ENCODE data around the gene IPO13. TPM values are rescaled to one million over a fixed set of nuclear protein-coding genes. Genes with fewer than 3 reads are reported as not detected.
A peak's percentile ranks its signal among the peaks of the same experiment; 100 is the strongest.

Gene IPO13
- total RNA-seq, 2 experiments from 2014 or later: 6.3 to 7.4 TPM

DNA sequence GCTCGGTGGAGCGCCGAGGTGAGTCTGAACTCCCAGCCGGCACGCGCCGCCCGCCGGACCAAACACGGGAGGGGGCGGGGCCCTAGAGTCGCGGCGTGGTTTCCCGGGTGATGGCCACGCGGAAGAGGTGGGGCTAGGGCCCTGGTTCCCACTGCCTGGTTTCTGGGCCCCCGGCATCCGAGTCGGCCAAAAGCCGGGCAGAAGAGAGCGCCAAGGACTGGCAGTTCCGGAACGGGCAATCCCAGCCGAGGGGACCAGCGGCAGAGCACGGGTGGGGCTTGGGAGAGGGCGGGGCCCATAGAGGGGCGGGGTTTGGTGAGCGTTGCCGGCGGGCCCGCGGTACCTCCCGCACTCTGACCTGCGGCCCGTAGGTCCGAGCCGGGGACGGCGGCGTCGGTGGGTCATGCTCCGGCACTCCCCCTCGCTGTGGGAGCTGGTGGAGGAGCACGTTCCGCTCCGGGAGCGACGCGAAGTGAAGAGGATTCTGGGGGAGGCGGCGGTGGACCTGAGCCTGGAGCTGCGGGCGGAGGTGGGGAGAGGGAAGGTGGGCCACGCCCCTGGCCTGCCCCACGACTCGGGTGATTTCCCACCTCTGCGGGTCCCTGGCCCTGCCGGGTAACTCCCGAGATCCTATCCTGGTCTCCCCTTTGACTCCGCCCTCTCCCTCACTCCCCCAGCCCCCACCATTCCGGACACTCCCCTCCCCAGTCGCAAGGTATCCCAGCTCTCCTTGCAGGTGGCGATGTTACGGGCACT is 44.9 kb downstream of the IPO13 start, which contains the start of gene CCDC24:
Gene CCDC24, plus strand, starts transcription at position 124 of the 756 bp plus-strand sequence. Its CDS starts 280 bp downstream, at position 404.
- Histone ChIP-seq H3K4me1 (ENCODE audit: insufficient read depth, low read length) (peaks cover 19% of the 10 kb centered on the region), H3K27me3 (ENCODE audit: control insufficient read depth in 1 of 2, insufficient read depth in 2 of 2, low read length in 2 of 2) (no peaks in the 10 kb centered on the region), H3K9me3 (ENCODE audit: control insufficient read depth in 1 of 2, insufficient read depth in 1 of 2, low read length in 2 of 2) (no peaks in the 10 kb centered on the region), H3K36me3 (ENCODE audit: insufficient read depth, low read length) (no peaks in the 10 kb centered on the region), H3K27ac (ENCODE audit: low read depth in 1 of 2, low read length in 2 of 2) (no peak within 1 kb of the TSS), H3K4me3 (ENCODE audit: low read length) (peak within 1 kb of the TSS; percentile 78)
- Mint-ChIP-seq H3K9me3 (no peaks in the 10 kb centered on the region), H3K27me3 (no peaks in the 10 kb centered on the region), H3K4me3 (peak within 1 kb of the TSS; percentile 95), H3K4me1 (ENCODE audit: low read depth) (peaks cover 16% of the 10 kb centered on the region), H3K36me3 (ENCODE audit: low read depth) (no peaks in the 10 kb centered on the region), H3K27ac (peak within 1 kb of the TSS; percentile 62)
- TF ChIP-seq, protein P1, sequence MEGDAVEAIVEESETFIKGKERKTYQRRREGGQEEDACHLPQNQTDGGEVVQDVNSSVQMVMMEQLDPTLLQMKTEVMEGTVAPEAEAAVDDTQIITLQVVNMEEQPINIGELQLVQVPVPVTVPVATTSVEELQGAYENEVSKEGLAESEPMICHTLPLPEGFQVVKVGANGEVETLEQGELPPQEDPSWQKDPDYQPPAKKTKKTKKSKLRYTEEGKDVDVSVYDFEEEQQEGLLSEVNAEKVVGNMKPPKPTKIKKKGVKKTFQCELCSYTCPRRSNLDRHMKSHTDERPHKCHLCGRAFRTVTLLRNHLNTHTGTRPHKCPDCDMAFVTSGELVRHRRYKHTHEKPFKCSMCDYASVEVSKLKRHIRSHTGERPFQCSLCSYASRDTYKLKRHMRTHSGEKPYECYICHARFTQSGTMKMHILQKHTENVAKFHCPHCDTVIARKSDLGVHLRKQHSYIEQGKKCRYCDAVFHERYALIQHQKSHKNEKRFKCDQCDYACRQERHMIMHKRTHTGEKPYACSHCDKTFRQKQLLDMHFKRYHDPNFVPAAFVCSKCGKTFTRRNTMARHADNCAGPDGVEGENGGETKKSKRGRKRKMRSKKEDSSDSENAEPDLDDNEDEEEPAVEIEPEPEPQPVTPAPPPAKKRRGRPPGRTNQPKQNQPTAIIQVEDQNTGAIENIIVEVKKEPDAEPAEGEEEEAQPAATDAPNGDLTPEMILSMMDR (IDR thresholded peaks at IDR 0.05): no peak
- intact Hi-C loops (cut with DNase I, micrococcal nuclease): loop anchor here (1.0 to 5.0 kb wide), 4 partner anchors 16 to 45 kb away; partner anchors contain the start of genes IPO13 (in 1 of the 2) and SLC6A9 (in 1 of the 2)
- ChIA-PET POLR2A (interaction anchor here (0.6 to 0.9 kb wide), 3 partner anchors 16 to 1365 kb away, joined by 3 to 4 read pairs (median 4); partner anchors contain the start of gene ATP6V0B), CTCF (interaction anchor here (1.2 to 2.9 kb wide), 3 partner anchors 16 to 57 kb away, joined by 3 to 10 read pairs (median 4); partner anchors contain the start of gene ATP6V0B)
- ATAC-seq (ENCODE audit: poor library complexity) (peak; percentile 82), DNase-seq (peak; percentile 39 to 87 (median 67))

GRCh38 chr1:43992232-43992995 is 45.7 kb downstream of the IPO13 start:
- DNase-seq (no peak), ATAC-seq (ENCODE audit: poor library complexity) (no peak)
- CTCF ChIA-PET: interaction anchor here (1.3 to 2.9 kb wide), 3 partner anchors 17 to 58 kb away, joined by 4 to 10 read pairs (median 5); partner anchors contain the start of gene ATP6V0B
- Histone ChIP-seq H3K27ac (ENCODE audit: low read depth in 1 of 2, low read length in 2 of 2) (no peak overlapping the region), H3K4me3 (ENCODE audit: low read length) (peak overlapping the region; percentile 78), H3K4me1 (ENCODE audit: insufficient read depth, low read length) (peaks cover 19% of the 10 kb centered on the region), H3K27me3 (ENCODE audit: control insufficient read depth in 1 of 2, insufficient read depth in 2 of 2, low read length in 2 of 2) (no peaks in the 10 kb centered on the region), H3K9me3 (ENCODE audit: control insufficient read depth in 1 of 2, insufficient read depth in 1 of 2, low read length in 2 of 2) (no peaks in the 10 kb centered on the region), H3K36me3 (ENCODE audit: insufficient read depth, low read length) (no peaks in the 10 kb centered on the region)
- TF ChIP-seq, protein P1 (IDR thresholded peaks at IDR 0.05): no peak
- no peak overlapping the region for H3K27ac Mint-ChIP-seq
- intact Hi-C loops (cut with DNase I, micrococcal nuclease): loop anchor here in 1 of 2 experiments (5.0 kb wide), 1 partner anchor 40 kb away; the partner anchor contains the start of gene SLC6A9
- peak overlapping the region; percentile 95 for H3K4me3 Mint-ChIP-seq
- POLR2A ChIA-PET: interaction anchor here (0.6 to 0.9 kb wide), 3 partner anchors 17 to 1364 kb away, joined by 3 to 4 read pairs (median 4); partner anchors contain the start of gene ATP6V0B
- no peaks in the 10 kb centered on the region for H3K36me3 Mint-ChIP-seq (ENCODE audit: low read depth)
- H3K4me1 Mint-ChIP-seq (ENCODE audit: low read depth): peaks cover 16% of the 10 kb centered on the region
- H3K9me3 Mint-ChIP-seq: no peaks in the 10 kb centered on the region
- no peaks in the 10 kb centered on the region for H3K27me3 Mint-ChIP-seq

DNA sequence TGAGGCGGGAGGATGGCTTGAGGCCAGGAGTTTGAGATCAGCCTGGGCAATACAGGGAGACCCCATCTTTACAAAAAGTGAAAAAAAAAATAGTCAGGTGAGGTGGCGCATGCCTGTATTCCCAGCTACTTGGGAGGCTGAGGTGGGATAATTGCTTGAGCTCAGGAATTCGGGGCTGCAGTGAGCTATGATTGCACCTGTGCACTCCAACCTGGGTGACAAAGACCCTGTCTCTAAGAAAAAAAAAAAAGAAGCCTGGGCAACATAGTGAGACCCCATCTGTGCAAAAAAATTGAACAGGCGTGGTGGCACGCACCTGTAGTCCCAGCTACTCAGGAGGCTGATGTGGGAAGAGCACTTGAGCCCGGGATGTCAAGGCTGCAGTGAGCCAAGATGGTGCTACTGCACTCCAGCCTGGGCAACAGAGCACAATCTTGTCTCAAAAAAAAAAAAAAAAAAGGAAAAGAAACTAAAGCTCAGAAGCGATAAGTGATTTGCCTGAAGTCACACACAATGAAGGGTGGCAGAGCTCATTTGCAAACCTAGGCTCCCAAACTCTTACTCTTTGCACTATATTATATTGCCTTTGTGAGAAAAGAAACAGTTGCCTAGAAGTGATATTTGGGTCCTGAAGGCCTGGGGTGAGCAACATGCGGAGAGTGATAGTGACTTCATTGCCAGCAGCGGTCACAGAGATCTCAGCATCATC is 46.6 kb downstream of the IPO13 start:
- ChIA-PET POLR2A (no interaction called here), CTCF (interaction anchor here (1.3 kb wide), 1 partner anchor 43 kb away, joined by 5 read pairs; no protein-coding TSS in a partner anchor)
- no peak for DNase-seq
- Mint-ChIP-seq H3K27me3 (no peaks in the 10 kb centered on the region), H3K36me3 (ENCODE audit: low read depth) (no peaks in the 10 kb centered on the region), H3K4me3 (peak overlapping the region; percentile 20), H3K9me3 (no peaks in the 10 kb centered on the region), H3K4me1 (ENCODE audit: low read depth) (peaks cover 16% of the 10 kb centered on the region), H3K27ac (no peak overlapping the region)
- no peaks in the 10 kb centered on the region for H3K36me3 ChIP-seq (ENCODE audit: insufficient read depth, low read length)
- intact Hi-C loops (cut with DNase I, micrococcal nuclease): loop anchor here in 1 of 2 experiments (5.0 kb wide), 1 partner anchor 39 kb away; the partner anchor contains the start of gene SLC6A9
- H3K4me1 ChIP-seq (ENCODE audit: insufficient read depth, low read length): peaks cover 19% of the 10 kb centered on the region
- no peak overlapping the region for H3K27ac ChIP-seq (ENCODE audit: low read depth in 1 of 2, low read length in 2 of 2)
- H3K27me3 ChIP-seq (ENCODE audit: control insufficient read depth in 1 of 2, insufficient read depth in 2 of 2, low read length in 2 of 2): no peaks in the 10 kb centered on the region
- no peak for ATAC-seq (ENCODE audit: poor library complexity)
- TF ChIP-seq, protein P1 (IDR thresholded peaks at IDR 0.05): no peak
- H3K4me3 ChIP-seq (ENCODE audit: low read length): no peak overlapping the region
- H3K9me3 ChIP-seq (ENCODE audit: control insufficient read depth in 1 of 2, insufficient read depth in 1 of 2, low read length in 2 of 2): no peaks in the 10 kb centered on the region

Data from CD4-positive, alpha-beta T cell (primary cell).